ENCODE measurements around the gene ZNF330.

Gene ZNF330

DNA sequence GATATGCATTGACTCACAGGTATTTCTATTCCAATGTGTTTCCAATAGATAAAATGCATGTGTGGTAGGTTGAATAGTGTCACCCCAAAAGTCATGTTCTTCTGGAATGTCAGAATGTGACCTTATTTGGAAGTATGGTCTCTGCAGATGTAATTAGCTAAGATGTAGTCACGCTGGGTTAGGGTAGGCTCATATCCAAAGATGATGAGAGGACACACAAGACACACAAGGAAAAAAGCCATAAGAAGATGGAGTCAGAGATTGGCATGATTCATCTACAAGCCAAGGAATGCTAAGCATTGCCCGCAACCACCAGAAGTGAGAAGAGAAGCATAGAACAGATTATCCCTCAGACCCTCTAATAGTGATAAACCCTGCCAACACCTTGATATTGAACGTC is 17.5 kb downstream of the ZNF330 start:
- DNase-seq, result no peak

- no peak for DNase-seq
Measured at GRCh38 chr4:141240259-141240658, 19.6 kb downstream of the ZNF330 start.

DNA sequence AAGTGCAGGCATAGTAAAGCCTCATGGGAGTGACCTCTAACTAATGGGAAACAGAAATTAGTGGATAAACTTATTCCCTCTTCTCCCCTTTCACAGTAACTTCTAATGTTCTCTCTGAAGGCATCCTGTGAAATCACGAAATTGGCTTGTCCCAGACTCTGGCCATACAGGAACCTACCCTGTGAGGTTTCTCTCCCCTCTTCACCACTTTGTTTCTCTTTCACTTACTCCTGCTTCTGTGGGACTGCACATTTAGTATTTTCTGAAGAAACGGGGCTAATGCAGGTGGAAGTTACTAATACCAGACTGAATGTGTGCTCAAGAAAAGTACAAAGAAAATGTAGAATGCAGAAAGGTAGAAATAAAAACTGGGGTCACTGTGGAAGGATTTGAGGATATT is 20.0 kb downstream of the ZNF330 start:
- DNase-seq, result no peak

DNA sequence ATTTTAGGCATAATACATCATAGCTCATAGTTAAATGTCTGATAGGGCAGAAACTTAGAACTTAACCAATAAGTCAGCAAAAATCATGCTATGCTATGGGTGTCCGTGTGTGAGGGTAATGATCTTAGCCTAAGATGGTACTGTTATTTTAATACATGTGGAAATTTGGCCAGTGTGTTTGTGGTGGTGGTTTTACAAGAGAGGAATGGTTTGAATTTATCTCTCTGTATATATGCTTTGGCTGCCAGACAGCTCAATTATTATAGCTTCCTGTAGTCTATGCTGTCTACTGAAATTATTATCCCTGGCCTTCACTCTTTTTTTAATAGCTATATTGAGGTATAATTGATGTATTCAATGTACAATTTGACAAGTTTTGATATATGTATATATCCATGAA is 21.3 kb downstream of the ZNF330 start:
- no peak for DNase-seq

GRCh38 chr4:141244419-141244818 is 23.7 kb downstream of the ZNF330 start:
- no peak for DNase-seq

- no peak for DNase-seq
Measured at GRCh38 chr4:141246243-141246642, 25.5 kb downstream of the ZNF330 start.

DNA sequence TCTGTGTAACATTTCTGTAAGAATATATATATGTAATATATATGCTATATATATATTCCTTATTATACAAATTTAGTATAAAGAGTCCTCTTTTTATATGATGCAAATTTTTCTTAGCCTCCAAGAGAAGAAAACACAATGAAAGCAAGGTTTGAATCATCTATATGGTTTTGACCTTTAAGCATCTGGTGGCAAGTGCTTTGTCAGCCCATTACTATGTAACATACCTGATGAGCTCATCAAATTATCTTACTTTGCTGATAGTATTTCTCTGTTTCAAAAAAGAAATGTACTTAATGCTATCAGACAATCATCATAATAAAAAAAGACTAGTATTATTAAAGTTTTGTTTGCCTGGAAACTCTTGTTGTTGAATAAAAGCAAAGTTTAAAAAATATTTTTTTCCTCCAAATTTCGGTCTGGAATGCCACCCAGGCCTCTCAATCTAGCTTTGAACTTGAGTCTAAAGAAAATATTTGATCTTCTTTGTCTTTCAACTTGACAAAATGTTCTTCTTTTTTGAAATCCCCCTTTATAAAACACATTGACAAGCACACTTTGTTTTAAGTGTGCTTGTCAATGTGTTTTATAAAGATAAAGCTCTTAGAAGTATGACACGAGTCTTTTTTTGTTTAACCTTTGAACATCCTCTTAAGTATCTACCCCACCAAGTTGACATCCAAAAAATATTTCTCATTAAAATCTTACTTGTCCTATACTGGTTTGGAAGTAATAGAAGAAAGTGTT is 26.2 kb downstream of the ZNF330 start:
- no peak for DNase-seq

DNA sequence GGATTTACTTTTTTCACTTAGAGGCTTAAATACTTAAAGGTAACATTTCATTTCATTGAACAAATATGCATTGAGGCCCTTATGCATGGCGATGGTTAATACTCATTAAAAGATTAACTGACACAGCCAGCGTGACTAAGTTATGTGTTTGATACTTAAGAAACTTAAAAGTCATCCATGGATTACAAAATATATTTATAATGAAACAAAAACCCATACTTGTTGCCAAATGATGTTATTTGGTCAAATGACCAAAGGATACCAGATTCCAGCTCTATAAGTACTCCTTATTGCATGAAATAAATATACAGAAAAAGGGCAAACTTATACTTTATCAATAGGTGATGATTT is 26.7 kb downstream of the ZNF330 start:
- no peak for DNase-seq

GRCh38 chr4:141248029-141248428 is 27.3 kb downstream of the ZNF330 start:
- no peak for DNase-seq

DNA sequence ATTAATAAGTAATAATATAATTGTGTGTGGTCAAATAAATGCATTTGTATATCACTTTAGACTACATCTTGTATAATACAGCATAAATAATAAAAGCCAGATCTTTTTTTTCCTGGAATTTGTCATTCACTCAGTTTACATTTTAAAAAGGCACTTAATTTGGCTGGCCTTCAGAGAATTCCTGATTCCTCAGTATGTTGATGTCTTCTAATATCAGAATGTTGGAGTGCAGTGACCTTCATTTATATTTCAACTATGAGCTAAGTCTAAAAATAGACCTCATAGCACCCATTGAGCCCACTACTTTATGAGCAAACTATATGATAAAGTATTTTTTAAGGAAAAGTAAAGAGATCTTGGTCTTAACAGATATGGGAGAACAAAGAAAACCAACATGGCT is 27.8 kb downstream of the ZNF330 start:
- DNase-seq, result no peak

GRCh38 chr4:141254326-141254725 is 33.6 kb downstream of the ZNF330 start:
- no peak for DNase-seq

DNA sequence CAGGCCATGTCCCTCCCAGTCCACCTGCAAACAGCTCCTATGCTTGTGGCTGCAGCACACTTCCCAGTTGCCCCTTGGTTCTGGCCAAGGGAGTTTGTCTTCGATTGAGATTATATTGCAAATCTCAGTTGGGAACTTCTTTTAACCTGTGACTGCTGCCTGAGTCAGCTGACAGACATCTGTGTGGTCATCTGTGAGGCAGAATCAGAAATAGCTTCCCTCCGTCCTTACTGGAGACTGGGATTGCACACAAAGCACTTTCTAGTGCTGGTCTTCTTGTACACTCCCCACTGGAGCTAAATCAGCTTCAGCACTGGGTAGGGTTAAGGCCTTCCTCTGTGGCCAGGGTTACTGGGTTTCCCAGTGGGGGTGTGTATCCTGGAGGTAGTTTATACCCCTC is 34.3 kb downstream of the ZNF330 start:
- no peak for DNase-seq

GRCh38 chr4:141258558-141258957 is 37.9 kb downstream of the ZNF330 start:
- no peak for DNase-seq

DNA sequence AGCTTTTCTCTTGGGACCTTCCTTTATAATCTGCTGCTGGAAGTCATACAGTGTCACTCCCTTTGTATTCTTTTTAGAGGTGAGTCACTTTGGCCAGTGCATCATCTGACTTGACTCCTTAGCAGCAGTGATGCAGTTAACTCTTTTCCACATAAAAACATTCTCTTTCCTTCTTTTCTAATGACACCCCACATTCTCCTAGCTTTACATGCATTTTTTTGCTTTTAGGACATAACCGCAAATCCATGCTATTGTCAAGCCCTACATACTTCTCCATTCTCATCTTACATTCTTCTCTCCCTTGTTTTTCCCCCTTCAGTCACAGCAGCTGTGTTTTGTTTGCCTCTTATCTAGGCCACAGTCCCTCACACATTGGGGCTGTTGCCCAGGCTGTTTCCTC is 55.1 kb downstream of the ZNF330 start:
- no peak for DNase-seq

DNA sequence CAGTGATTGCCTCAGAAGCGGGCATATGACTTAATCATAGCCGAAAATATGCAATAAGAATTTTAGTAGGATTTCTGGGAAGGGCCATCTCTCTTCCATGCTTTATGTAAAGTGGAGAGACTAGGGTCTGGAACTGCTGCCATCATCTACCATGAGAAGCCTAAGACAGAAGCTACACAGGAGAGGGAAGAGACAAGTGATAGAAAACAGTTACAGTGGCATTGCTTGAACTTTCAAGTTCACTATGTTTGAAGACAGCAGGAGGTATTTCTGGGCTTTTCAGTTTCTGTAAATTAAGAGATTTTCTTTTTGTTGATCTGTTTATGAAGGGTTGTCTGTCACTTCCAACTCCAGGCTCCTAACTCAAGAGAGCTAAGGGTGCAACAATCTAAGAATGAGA is 62.5 kb downstream of the ZNF330 start:
- DNase-seq, result no peak

- no peak for DNase-seq
Measured at GRCh38 chr4:141283563-141283962, 62.9 kb downstream of the ZNF330 start.

All from activated CD8-positive, alpha-beta memory T cell treated with anti-CD3 and anti-CD28 coated beads for 24 hours (primary cell).